ENCODE measurements around the gene SMURF1.

GRCh38 chr7:99032928-99033327 lies 111.0 kb downstream of the SMURF1 start:
- TF ChIP-seq GATA2 (IDR thresholded peaks at IDR 0.05; ENCODE audit: low read depth, low read length) (no peak), GATA3 (IDR thresholded peaks at IDR 0.05; ENCODE audit: low read depth, low read length) (no peak)
